ENCODE data around the gene MAP3K13.

DNA sequence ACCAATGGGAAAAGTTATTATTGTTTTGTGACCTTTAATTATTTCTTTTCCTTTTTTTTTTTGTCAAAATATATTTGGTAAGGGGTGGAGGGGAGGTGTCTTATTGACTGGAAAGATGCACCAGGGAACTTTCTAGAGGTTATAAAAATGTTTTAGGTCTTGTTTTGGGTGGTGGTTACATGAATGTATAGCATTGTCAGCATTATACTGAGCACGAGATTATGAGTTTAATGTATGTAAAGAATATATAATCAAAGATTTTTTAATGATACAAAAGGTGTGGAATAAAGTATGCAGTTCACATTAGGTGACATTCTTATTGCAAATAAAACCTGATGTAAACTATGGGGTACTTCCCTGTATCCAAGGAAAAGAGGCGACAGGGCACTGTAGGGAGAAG lies 23.0 kb upstream of the MAP3K13 start:
- no peak for TF ChIP-seq EZH2 (IDR thresholded peaks at IDR 0.05; ENCODE audit: low read length)
- TF ChIP-seq, protein P1, sequence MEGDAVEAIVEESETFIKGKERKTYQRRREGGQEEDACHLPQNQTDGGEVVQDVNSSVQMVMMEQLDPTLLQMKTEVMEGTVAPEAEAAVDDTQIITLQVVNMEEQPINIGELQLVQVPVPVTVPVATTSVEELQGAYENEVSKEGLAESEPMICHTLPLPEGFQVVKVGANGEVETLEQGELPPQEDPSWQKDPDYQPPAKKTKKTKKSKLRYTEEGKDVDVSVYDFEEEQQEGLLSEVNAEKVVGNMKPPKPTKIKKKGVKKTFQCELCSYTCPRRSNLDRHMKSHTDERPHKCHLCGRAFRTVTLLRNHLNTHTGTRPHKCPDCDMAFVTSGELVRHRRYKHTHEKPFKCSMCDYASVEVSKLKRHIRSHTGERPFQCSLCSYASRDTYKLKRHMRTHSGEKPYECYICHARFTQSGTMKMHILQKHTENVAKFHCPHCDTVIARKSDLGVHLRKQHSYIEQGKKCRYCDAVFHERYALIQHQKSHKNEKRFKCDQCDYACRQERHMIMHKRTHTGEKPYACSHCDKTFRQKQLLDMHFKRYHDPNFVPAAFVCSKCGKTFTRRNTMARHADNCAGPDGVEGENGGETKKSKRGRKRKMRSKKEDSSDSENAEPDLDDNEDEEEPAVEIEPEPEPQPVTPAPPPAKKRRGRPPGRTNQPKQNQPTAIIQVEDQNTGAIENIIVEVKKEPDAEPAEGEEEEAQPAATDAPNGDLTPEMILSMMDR (optimal IDR thresholded peaks at IDR 0.05 in 1 of 3, IDR thresholded peaks at IDR 0.05 in 1 of 3, conservative IDR thresholded peaks at IDR 0.05 in 1 of 3; ENCODE audit: extremely low read depth in 1 of 3, insufficient read depth in 2 of 3, low read length in 3 of 3): no peak
